ENCODE measurements around the gene PKP2. TPM values are rescaled to one million over a fixed set of nuclear protein-coding genes. Genes with fewer than 3 reads are reported as not detected.

The PKP2 gene
- total RNA-seq, 2 experiments from 2014 or later, result 0.18 to 0.60 TPM

GRCh38 chr12:32854716-32855115, 41.9 kb downstream of the PKP2 start:
- no peaks in the 10 kb centered on the region for H3K36me3 Mint-ChIP-seq
- H3K4me1 Mint-ChIP-seq, result no peaks in the 10 kb centered on the region
- H3K4me3 Mint-ChIP-seq, result no peak overlapping the region
- DNase-seq, result no peak
- no peak overlapping the region for H3K27ac Mint-ChIP-seq
- no peaks in the 10 kb centered on the region for H3K9me3 Mint-ChIP-seq
- peaks cover 8% of the 10 kb centered on the region for H3K27me3 Mint-ChIP-seq

GRCh38 chr12:32854097-32854496, 42.5 kb downstream of the PKP2 start:
- no peak overlapping the region for H3K27ac Mint-ChIP-seq
- DNase-seq, result no peak
- H3K9me3 Mint-ChIP-seq, result no peaks in the 10 kb centered on the region
- H3K27me3 Mint-ChIP-seq, result peaks cover 8% of the 10 kb centered on the region
- H3K4me1 Mint-ChIP-seq, result no peaks in the 10 kb centered on the region
- H3K4me3 Mint-ChIP-seq, result no peak overlapping the region
- no peaks in the 10 kb centered on the region for H3K36me3 Mint-ChIP-seq

GRCh38 chr12:32847287-32847686, 49.3 kb downstream of the PKP2 start:
- no peak for DNase-seq
- no peaks in the 10 kb centered on the region for H3K36me3 Mint-ChIP-seq
- H3K27me3 Mint-ChIP-seq, result peaks cover 7% of the 10 kb centered on the region
- no peaks in the 10 kb centered on the region for H3K4me1 Mint-ChIP-seq
- H3K27ac Mint-ChIP-seq, result no peak overlapping the region
- no peaks in the 10 kb centered on the region for H3K9me3 Mint-ChIP-seq
- no peak overlapping the region for H3K4me3 Mint-ChIP-seq

GRCh38 chr12:32846053-32846452, 50.5 kb downstream of the PKP2 start:
- H3K4me1 Mint-ChIP-seq, result no peaks in the 10 kb centered on the region
- H3K27ac Mint-ChIP-seq, result no peak overlapping the region
- no peak for DNase-seq
- H3K36me3 Mint-ChIP-seq, result no peaks in the 10 kb centered on the region
- peaks cover 3% of the 10 kb centered on the region for H3K27me3 Mint-ChIP-seq
- no peaks in the 10 kb centered on the region for H3K9me3 Mint-ChIP-seq
- H3K4me3 Mint-ChIP-seq, result no peak overlapping the region

- Mint-ChIP-seq H3K27me3 (peaks cover 3% of the 10 kb centered on the region), H3K4me1 (no peaks in the 10 kb centered on the region), H3K27ac (no peak overlapping the region), H3K9me3 (no peaks in the 10 kb centered on the region), H3K36me3 (no peaks in the 10 kb centered on the region), H3K4me3 (no peak overlapping the region)
- no peak for DNase-seq
Observed at GRCh38 chr12:32843528-32844095, 53.0 kb downstream of the PKP2 start.

GRCh38 chr12:32841061-32841460, 55.5 kb downstream of the PKP2 start:
- Mint-ChIP-seq H3K4me3 (no peak overlapping the region), H3K4me1 (no peaks in the 10 kb centered on the region), H3K27me3 (no peaks in the 10 kb centered on the region), H3K9me3 (no peaks in the 10 kb centered on the region), H3K27ac (no peak overlapping the region), H3K36me3 (no peaks in the 10 kb centered on the region)
- DNase-seq, result no peak

- Mint-ChIP-seq H3K27ac (no peak overlapping the region), H3K36me3 (no peaks in the 10 kb centered on the region), H3K4me3 (no peak overlapping the region), H3K27me3 (no peaks in the 10 kb centered on the region), H3K9me3 (no peaks in the 10 kb centered on the region), H3K4me1 (no peaks in the 10 kb centered on the region)
- no peak for DNase-seq
Observed at GRCh38 chr12:32839828-32840227, 56.7 kb downstream of the PKP2 start.

- no peak overlapping the region for H3K4me3 Mint-ChIP-seq
- no peaks in the 10 kb centered on the region for H3K36me3 Mint-ChIP-seq
- H3K4me1 Mint-ChIP-seq, result no peaks in the 10 kb centered on the region
- DNase-seq, result no peak
- H3K27me3 Mint-ChIP-seq, result no peaks in the 10 kb centered on the region
- no peaks in the 10 kb centered on the region for H3K9me3 Mint-ChIP-seq
- no peak overlapping the region for H3K27ac Mint-ChIP-seq
Observed at GRCh38 chr12:32837974-32838373, 58.6 kb downstream of the PKP2 start.

- no peak overlapping the region for H3K4me3 Mint-ChIP-seq
Observed at GRCh38 chr12:32836710-32837109, 59.9 kb downstream of the PKP2 start.

GRCh38 chr12:32834122-32834521, 62.5 kb downstream of the PKP2 start:
- Mint-ChIP-seq H3K27me3 (no peaks in the 10 kb centered on the region), H3K4me3 (no peak overlapping the region), H3K9me3 (no peaks in the 10 kb centered on the region), H3K27ac (no peak overlapping the region), H3K36me3 (no peaks in the 10 kb centered on the region), H3K4me1 (no peaks in the 10 kb centered on the region)
- no peak for DNase-seq

More at GRCh38 chr12:32836710-32837109, 59.9 kb downstream of the PKP2 start:
- H3K4me1 Mint-ChIP-seq, result no peaks in the 10 kb centered on the region
- no peak for DNase-seq
- H3K36me3 Mint-ChIP-seq, result no peaks in the 10 kb centered on the region
- H3K27me3 Mint-ChIP-seq, result no peaks in the 10 kb centered on the region
- no peak overlapping the region for H3K27ac Mint-ChIP-seq
- H3K9me3 Mint-ChIP-seq, result no peaks in the 10 kb centered on the region

- Mint-ChIP-seq H3K27ac (no peak overlapping the region), H3K4me1 (no peaks in the 10 kb centered on the region), H3K27me3 (peaks cover 3% of the 10 kb centered on the region), H3K4me3 (no peak overlapping the region), H3K9me3 (no peaks in the 10 kb centered on the region), H3K36me3 (no peaks in the 10 kb centered on the region)
- DNase-seq, result no peak
Observed at GRCh38 chr12:32828552-32828951, 68.0 kb downstream of the PKP2 start.

- H3K27me3 Mint-ChIP-seq, result peaks cover 3% of the 10 kb centered on the region
- H3K27ac Mint-ChIP-seq, result no peak overlapping the region
- no peak for DNase-seq
- H3K9me3 Mint-ChIP-seq, result no peaks in the 10 kb centered on the region
- H3K4me1 Mint-ChIP-seq, result no peaks in the 10 kb centered on the region
- H3K4me3 Mint-ChIP-seq, result no peak overlapping the region
- H3K36me3 Mint-ChIP-seq, result no peaks in the 10 kb centered on the region
Observed at GRCh38 chr12:32828120-32828519, 68.5 kb downstream of the PKP2 start.

- Mint-ChIP-seq H3K27ac (no peak overlapping the region), H3K4me3 (no peak overlapping the region), H3K36me3 (no peaks in the 10 kb centered on the region), H3K27me3 (peaks cover 3% of the 10 kb centered on the region), H3K9me3 (no peaks in the 10 kb centered on the region), H3K4me1 (no peaks in the 10 kb centered on the region)
- no peak for DNase-seq
Observed at GRCh38 chr12:32826807-32827412, 69.7 kb downstream of the PKP2 start.

- Mint-ChIP-seq H3K9me3 (no peaks in the 10 kb centered on the region), H3K4me3 (no peak overlapping the region), H3K4me1 (no peaks in the 10 kb centered on the region), H3K27me3 (peaks cover 3% of the 10 kb centered on the region), H3K36me3 (no peaks in the 10 kb centered on the region), H3K27ac (no peak overlapping the region)
- DNase-seq, result no peak
Observed at GRCh38 chr12:32824596-32824995, 72.0 kb downstream of the PKP2 start.

GRCh38 chr12:32822344-32822743, 74.2 kb downstream of the PKP2 start:
- no peaks in the 10 kb centered on the region for H3K36me3 Mint-ChIP-seq
- H3K4me1 Mint-ChIP-seq, result no peaks in the 10 kb centered on the region
- H3K9me3 Mint-ChIP-seq, result no peaks in the 10 kb centered on the region
- H3K27ac Mint-ChIP-seq, result no peak overlapping the region
- no peak for DNase-seq
- no peak overlapping the region for H3K4me3 Mint-ChIP-seq
- peaks cover 4% of the 10 kb centered on the region for H3K27me3 Mint-ChIP-seq

GRCh38 chr12:32821710-32822109, 74.9 kb downstream of the PKP2 start:
- no peak for DNase-seq
- Mint-ChIP-seq H3K27ac (no peak overlapping the region), H3K9me3 (no peaks in the 10 kb centered on the region), H3K27me3 (peaks cover 4% of the 10 kb centered on the region), H3K4me3 (no peak overlapping the region), H3K4me1 (no peaks in the 10 kb centered on the region), H3K36me3 (no peaks in the 10 kb centered on the region)
